ENCODE results near the gene C2orf81. TPM values are rescaled to one million over a fixed set of nuclear protein-coding genes. Genes with fewer than 3 reads are reported as not detected.

Gene C2orf81
- total and polyA plus RNA-seq, 10 of the 15 experiments (the other 5 are each of a cell fraction or from before 2014, with no cell fraction given): 0.10 to 9.8 (median 2.7) TPM

DNA sequence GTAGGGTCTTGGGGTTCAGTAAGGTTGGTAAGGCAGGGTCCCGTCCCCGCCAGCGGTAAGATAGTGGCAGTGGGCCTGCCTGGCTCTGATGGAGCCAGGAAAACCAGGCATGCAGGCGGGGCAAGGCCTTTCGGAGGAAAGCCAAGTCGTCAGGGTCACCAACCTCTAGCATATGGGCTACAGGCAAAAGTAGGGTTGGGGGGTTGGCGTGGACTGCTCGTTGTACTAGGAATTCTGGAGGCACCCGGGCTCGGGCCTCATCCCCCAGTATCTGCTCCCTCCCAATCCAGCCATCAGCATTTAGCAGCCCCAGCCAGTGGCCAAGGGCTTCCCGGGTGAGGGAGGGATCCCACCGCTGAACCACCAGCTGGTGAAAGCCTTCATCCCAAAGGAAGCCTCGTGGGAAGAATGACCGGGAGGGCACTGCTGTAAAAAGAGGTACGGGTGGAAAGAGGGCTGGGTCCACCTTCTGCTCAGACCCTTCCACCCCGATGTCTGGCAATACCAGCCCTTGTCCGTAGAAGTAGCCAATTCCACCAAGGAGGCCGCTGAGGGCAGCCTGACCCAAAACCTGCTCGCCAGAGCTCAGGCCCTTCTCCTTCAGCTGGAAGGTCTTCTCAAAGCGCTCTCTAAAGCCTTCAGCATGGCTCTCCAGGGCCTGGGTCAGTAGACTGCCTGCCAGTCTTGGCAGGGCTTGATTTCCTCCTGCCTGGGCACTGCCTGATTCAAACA lies 40.8 kb upstream of the C2orf81 start:
- WGBS (ENCODE audit: insufficient coverage, insufficient replicate concordance, low lambda C conversion rate, missing lambda C conversion rate): 95% methylated on average over 20 of the region's 20 CpGs
- H3K27me3 ChIP-seq (replicated peaks in 1 of 2; ENCODE audit: control insufficient read depth in 2 of 2, insufficient read depth in 2 of 2, low read length in 1 of 2): no peaks in the 10 kb centered on the region
- ChIA-PET RAD21 (ENCODE audit: unreplicated experiment) (no interaction called here), SMC1A (ENCODE audit: uncharacterized antibody, unreplicated experiment) (no interaction called here), CTCF (interaction anchor here (0.6 to 1.0 kb wide), 2 partner anchors 19 to 70 kb away, joined by 3 read pairs; no protein-coding TSS in a partner anchor), POLR2A (no interaction called here)
- no peaks in the 10 kb centered on the region for H4K20me1 ChIP-seq (ENCODE audit: control insufficient read depth, insufficient read depth)
- no peak overlapping the region for H2AFZ ChIP-seq (ENCODE audit: control insufficient read depth, low read depth, low read length)
- DNase-seq (ENCODE audit: low read depth, low spot score) (no peak), FAIRE-seq (no peak), ATAC-seq (no peak)
- peaks cover 7% of the 10 kb centered on the region for H3K4me1 ChIP-seq (ENCODE audit: control insufficient read depth, insufficient read depth, low read length)
- peaks cover 29% of the 10 kb centered on the region for H3K79me2 ChIP-seq (ENCODE audit: control insufficient read depth, insufficient read depth, low read length)
- no peak overlapping the region for H3K4me2 ChIP-seq (ENCODE audit: control insufficient read depth, insufficient read depth)
- no peak overlapping the region for H3K27ac ChIP-seq (ENCODE audit: control insufficient read depth, insufficient read depth)
- in situ Hi-C loops (cut with MboI) (no loop called here), intact Hi-C loops (cut with micrococcal nuclease; ENCODE audit: unreplicated experiment) (no loop called here)
- no peak overlapping the region for H3K9ac ChIP-seq (ENCODE audit: control insufficient read depth, insufficient read depth, low read length)
- peaks cover 2 to 4% of the 10 kb centered on the region in 2 experiments; a peak in 3 of 4 replicates for H3K36me3 ChIP-seq (ENCODE audit: control insufficient read depth in 2 of 2, insufficient read depth in 2 of 2, low read length in 1 of 2)
- no peaks in the 10 kb centered on the region for H3K9me3 ChIP-seq (replicated peaks; ENCODE audit: control insufficient read depth, insufficient read depth, low read length)
- no TSS peak for BruUV-seq (replicated peaks)
- no peak overlapping the region for H3K4me3 ChIP-seq
- TF ChIP-seq IRF4 (IDR thresholded peaks at IDR 0.05; ENCODE audit: low read depth, low read length): no peak
- TF ChIP-seq STAT1 (conservative IDR thresholded peaks at IDR 0.05): no peak
- no peak for TF ChIP-seq TCF3 (IDR thresholded peaks at IDR 0.05; ENCODE audit: borderline replicate concordance, insufficient read depth, low read depth, low read length)
- no peak for TF ChIP-seq SMAD5 (IDR thresholded peaks at IDR 0.05; ENCODE audit: low read depth)
- no peak for TF ChIP-seq CBFB (IDR thresholded peaks at IDR 0.05; ENCODE audit: low read depth)
- TF ChIP-seq USF2 (IDR thresholded peaks at IDR 0.05; ENCODE audit: borderline replicate concordance, low read depth, low read length): no peak
- TF ChIP-seq ZNF274 (IDR thresholded peaks at IDR 0.05; ENCODE audit: insufficient read depth, insufficient read length): no peak
- TF ChIP-seq BCL11A (IDR thresholded peaks at IDR 0.05; ENCODE audit: low read depth, low read length): no peak
- TF ChIP-seq, protein P1, sequence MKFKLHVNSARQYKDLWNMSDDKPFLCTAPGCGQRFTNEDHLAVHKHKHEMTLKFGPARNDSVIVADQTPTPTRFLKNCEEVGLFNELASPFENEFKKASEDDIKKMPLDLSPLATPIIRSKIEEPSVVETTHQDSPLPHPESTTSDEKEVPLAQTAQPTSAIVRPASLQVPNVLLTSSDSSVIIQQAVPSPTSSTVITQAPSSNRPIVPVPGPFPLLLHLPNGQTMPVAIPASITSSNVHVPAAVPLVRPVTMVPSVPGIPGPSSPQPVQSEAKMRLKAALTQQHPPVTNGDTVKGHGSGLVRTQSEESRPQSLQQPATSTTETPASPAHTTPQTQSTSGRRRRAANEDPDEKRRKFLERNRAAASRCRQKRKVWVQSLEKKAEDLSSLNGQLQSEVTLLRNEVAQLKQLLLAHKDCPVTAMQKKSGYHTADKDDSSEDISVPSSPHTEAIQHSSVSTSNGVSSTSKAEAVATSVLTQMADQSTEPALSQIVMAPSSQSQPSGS (IDR thresholded peaks at IDR 0.05; ENCODE audit: low read length): no peak
- TF ChIP-seq SUZ12 (IDR thresholded peaks at IDR 0.05; ENCODE audit: unreplicated experiment): no peak
- TF ChIP-seq ZBTB11 (CRISPR knock-in tag; IDR thresholded peaks at IDR 0.05): no peak
- TF ChIP-seq, protein P2, sequence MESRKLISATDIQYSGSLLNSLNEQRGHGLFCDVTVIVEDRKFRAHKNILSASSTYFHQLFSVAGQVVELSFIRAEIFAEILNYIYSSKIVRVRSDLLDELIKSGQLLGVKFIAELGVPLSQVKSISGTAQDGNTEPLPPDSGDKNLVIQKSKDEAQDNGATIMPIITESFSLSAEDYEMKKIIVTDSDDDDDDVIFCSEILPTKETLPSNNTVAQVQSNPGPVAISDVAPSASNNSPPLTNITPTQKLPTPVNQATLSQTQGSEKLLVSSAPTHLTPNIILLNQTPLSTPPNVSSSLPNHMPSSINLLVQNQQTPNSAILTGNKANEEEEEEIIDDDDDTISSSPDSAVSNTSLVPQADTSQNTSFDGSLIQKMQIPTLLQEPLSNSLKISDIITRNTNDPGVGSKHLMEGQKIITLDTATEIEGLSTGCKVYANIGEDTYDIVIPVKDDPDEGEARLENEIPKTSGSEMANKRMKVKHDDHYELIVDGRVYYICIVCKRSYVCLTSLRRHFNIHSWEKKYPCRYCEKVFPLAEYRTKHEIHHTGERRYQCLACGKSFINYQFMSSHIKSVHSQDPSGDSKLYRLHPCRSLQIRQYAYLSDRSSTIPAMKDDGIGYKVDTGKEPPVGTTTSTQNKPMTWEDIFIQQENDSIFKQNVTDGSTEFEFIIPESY (IDR thresholded peaks at IDR 0.05): no peak
- TF ChIP-seq NFYB (IDR thresholded peaks at IDR 0.05; ENCODE audit: insufficient read depth, low read depth, low read length): no peak
- TF ChIP-seq EP300 (IDR thresholded peaks at IDR 0.05; ENCODE audit: borderline replicate concordance in 1 of 2, control insufficient read depth in 1 of 2, low read depth in 2 of 2, low read length in 2 of 2): no peak
- no peak for TF ChIP-seq ETV6 (conservative IDR thresholded peaks at IDR 0.05 in 1 of 2, IDR thresholded peaks at IDR 0.05 in 1 of 2; ENCODE audit: borderline replicate concordance in 1 of 2, low read depth in 1 of 2)
- no peak for TF ChIP-seq JUNB (IDR thresholded peaks at IDR 0.05)
